ENCODE data around the gene LIPJ. TPM values are rescaled to one million over a fixed set of nuclear protein-coding genes. Genes with fewer than 3 reads are reported as not detected.

LIPJ gene
- total and polyA plus RNA-seq, 2 of the 13 experiments (the other 11 are each of a cell fraction or from before 2014, with no cell fraction given), result not detected

- no peaks in the 10 kb centered on the region for H3K79me2 ChIP-seq (ENCODE audit: insufficient read depth, low read length)
- no peak overlapping the region for H3K4me2 ChIP-seq (ENCODE audit: low read depth, low read length)
- POLR2A ChIA-PET, result no interaction called here
- intact Hi-C loops (cut with micrococcal nuclease; ENCODE audit: unreplicated experiment) (no loop called here), in situ Hi-C loops (cut with HindIII; ENCODE audit: extremely low pct_ligation_motif_present, low pct_unique_long_range_greater_than_20kb) (no loop called here)
- H3K9me3 ChIP-seq (ENCODE audit: low read length), result no peaks in the 10 kb centered on the region
- H2AFZ ChIP-seq (ENCODE audit: low read length), result no peak overlapping the region
- FAIRE-seq (no peak), DNase-seq (ENCODE audit: low spot score) (no peak), ATAC-seq (no peak)
- H3K27ac ChIP-seq (ENCODE audit: extremely low read length, insufficient read depth, low read length), result no peak overlapping the region
- BruUV-seq (replicated peaks), result no TSS peak
- no peaks in the 10 kb centered on the region for H4K20me1 ChIP-seq (ENCODE audit: insufficient read depth, low read length)
- H3K4me1 ChIP-seq (ENCODE audit: insufficient read depth, low read length), result no peaks in the 10 kb centered on the region
- WGBS (ENCODE audit: low lambda C conversion rate), result 3% methylated on average over 2 of the region's 2 CpGs
- no peak for TF ChIP-seq POLR2AphosphoS2 (IDR thresholded peaks at IDR 0.05; ENCODE audit: low read depth, low read length)
- TF ChIP-seq, protein P1, sequence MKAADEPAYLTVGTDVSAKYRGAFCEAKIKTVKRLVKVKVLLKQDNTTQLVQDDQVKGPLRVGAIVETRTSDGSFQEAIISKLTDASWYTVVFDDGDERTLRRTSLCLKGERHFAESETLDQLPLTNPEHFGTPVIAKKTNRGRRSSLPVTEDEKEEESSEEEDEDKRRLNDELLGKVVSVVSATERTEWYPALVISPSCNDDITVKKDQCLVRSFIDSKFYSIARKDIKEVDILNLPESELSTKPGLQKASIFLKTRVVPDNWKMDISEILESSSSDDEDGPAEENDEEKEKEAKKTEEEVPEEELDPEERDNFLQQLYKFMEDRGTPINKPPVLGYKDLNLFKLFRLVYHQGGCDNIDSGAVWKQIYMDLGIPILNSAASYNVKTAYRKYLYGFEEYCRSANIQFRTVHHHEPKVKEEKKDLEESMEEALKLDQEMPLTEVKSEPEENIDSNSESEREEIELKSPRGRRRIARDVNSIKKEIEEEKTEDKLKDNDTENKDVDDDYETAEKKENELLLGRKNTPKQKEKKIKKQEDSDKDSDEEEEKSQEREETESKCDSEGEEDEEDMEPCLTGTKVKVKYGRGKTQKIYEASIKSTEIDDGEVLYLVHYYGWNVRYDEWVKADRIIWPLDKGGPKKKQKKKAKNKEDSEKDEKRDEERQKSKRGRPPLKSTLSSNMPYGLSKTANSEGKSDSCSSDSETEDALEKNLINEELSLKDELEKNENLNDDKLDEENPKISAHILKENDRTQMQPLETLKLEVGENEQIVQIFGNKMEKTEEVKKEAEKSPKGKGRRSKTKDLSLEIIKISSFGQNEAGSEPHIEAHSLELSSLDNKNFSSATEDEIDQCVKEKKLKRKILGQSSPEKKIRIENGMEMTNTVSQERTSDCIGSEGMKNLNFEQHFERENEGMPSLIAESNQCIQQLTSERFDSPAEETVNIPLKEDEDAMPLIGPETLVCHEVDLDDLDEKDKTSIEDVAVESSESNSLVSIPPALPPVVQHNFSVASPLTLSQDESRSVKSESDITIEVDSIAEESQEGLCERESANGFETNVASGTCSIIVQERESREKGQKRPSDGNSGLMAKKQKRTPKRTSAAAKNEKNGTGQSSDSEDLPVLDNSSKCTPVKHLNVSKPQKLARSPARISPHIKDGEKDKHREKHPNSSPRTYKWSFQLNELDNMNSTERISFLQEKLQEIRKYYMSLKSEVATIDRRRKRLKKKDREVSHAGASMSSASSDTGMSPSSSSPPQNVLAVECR (CRISPR knock-in tag; IDR thresholded peaks at IDR 0.05; ENCODE audit: borderline replicate concordance), result no peak
- TF ChIP-seq LBX2 (CRISPR knock-in tag; IDR thresholded peaks at IDR 0.05; ENCODE audit: borderline replicate concordance), result no peak
- TF ChIP-seq, protein P2, sequence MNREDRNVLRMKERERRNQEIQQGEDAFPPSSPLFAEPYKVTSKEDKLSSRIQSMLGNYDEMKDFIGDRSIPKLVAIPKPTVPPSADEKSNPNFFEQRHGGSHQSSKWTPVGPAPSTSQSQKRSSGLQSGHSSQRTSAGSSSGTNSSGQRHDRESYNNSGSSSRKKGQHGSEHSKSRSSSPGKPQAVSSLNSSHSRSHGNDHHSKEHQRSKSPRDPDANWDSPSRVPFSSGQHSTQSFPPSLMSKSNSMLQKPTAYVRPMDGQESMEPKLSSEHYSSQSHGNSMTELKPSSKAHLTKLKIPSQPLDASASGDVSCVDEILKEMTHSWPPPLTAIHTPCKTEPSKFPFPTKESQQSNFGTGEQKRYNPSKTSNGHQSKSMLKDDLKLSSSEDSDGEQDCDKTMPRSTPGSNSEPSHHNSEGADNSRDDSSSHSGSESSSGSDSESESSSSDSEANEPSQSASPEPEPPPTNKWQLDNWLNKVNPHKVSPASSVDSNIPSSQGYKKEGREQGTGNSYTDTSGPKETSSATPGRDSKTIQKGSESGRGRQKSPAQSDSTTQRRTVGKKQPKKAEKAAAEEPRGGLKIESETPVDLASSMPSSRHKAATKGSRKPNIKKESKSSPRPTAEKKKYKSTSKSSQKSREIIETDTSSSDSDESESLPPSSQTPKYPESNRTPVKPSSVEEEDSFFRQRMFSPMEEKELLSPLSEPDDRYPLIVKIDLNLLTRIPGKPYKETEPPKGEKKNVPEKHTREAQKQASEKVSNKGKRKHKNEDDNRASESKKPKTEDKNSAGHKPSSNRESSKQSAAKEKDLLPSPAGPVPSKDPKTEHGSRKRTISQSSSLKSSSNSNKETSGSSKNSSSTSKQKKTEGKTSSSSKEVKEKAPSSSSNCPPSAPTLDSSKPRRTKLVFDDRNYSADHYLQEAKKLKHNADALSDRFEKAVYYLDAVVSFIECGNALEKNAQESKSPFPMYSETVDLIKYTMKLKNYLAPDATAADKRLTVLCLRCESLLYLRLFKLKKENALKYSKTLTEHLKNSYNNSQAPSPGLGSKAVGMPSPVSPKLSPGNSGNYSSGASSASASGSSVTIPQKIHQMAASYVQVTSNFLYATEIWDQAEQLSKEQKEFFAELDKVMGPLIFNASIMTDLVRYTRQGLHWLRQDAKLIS (CRISPR knock-in tag; IDR thresholded peaks at IDR 0.05), result no peak
- TF ChIP-seq, protein P3, sequence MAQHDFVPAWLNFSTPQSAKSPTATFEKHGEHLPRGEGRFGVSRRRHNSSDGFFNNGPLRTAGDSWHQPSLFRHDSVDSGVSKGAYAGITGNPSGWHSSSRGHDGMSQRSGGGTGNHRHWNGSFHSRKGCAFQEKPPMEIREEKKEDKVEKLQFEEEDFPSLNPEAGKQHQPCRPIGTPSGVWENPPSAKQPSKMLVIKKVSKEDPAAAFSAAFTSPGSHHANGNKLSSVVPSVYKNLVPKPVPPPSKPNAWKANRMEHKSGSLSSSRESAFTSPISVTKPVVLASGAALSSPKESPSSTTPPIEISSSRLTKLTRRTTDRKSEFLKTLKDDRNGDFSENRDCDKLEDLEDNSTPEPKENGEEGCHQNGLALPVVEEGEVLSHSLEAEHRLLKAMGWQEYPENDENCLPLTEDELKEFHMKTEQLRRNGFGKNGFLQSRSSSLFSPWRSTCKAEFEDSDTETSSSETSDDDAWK (CRISPR knock-in tag; IDR thresholded peaks at IDR 0.05), result no peak
- TF ChIP-seq, protein P4, sequence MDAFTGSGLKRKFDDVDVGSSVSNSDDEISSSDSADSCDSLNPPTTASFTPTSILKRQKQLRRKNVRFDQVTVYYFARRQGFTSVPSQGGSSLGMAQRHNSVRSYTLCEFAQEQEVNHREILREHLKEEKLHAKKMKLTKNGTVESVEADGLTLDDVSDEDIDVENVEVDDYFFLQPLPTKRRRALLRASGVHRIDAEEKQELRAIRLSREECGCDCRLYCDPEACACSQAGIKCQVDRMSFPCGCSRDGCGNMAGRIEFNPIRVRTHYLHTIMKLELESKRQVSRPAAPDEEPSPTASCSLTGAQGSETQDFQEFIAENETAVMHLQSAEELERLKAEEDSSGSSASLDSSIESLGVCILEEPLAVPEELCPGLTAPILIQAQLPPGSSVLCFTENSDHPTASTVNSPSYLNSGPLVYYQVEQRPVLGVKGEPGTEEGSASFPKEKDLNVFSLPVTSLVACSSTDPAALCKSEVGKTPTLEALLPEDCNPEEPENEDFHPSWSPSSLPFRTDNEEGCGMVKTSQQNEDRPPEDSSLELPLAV (CRISPR knock-in tag; conservative IDR thresholded peaks at IDR 0.05; ENCODE audit: low read depth), result no peak
- TF ChIP-seq MIER3 (CRISPR knock-in tag; IDR thresholded peaks at IDR 0.05; ENCODE audit: borderline replicate concordance), result no peak
- no peak for TF ChIP-seq KDM4B (CRISPR knock-in tag; IDR thresholded peaks at IDR 0.05)
- TF ChIP-seq ARID2 (CRISPR knock-in tag; IDR thresholded peaks at IDR 0.05; ENCODE audit: borderline replicate concordance), result no peak
- TF ChIP-seq ZNF614 (CRISPR knock-in tag; IDR thresholded peaks at IDR 0.05; ENCODE audit: borderline replicate concordance), result no peak
- no peak for TF ChIP-seq SALL2 (CRISPR knock-in tag; IDR thresholded peaks at IDR 0.05)
- no peak overlapping the region for H3K9ac ChIP-seq (ENCODE audit: insufficient read depth, low read depth, low read length)
- no peaks in the 10 kb centered on the region; a peak in 1 of 5 replicates for H3K27me3 ChIP-seq (ENCODE audit: control insufficient read depth in 1 of 2, insufficient read depth in 2 of 2, low read length in 2 of 2)
- CTCF ChIA-PET (ENCODE audit: low intra/inter-chr PET ratio, low total read pairs), result no interaction called here
- H3K4me3 ChIP-seq (replicated peaks in 1 of 3; ENCODE audit: insufficient read depth in 1 of 3, low read depth in 2 of 3, low read length in 3 of 3), result no peak overlapping the region
- H3K36me3 ChIP-seq (replicated peaks in 1 of 2; ENCODE audit: control insufficient read depth in 1 of 2, insufficient read depth in 2 of 2, low read length in 2 of 2), result no peaks in the 10 kb centered on the region
These were observed 48.5 kb upstream of the LIPJ start for GRCh38 chr10:88538048-88538447.
